DMS79 (cell line): ENCODE data around the gene ZNF181.
"Not testable (repeated sequence)": the region's sequence is repeated elsewhere in the genome, so short reads cannot be mapped to it uniquely, and the experiment has no call there.

Experiments used
- DNase-seq: peaks from one replicate; lab custom pipeline; 2025; lab: John Stamatoyannopoulos, UW

ZNF181 gene

DNA sequence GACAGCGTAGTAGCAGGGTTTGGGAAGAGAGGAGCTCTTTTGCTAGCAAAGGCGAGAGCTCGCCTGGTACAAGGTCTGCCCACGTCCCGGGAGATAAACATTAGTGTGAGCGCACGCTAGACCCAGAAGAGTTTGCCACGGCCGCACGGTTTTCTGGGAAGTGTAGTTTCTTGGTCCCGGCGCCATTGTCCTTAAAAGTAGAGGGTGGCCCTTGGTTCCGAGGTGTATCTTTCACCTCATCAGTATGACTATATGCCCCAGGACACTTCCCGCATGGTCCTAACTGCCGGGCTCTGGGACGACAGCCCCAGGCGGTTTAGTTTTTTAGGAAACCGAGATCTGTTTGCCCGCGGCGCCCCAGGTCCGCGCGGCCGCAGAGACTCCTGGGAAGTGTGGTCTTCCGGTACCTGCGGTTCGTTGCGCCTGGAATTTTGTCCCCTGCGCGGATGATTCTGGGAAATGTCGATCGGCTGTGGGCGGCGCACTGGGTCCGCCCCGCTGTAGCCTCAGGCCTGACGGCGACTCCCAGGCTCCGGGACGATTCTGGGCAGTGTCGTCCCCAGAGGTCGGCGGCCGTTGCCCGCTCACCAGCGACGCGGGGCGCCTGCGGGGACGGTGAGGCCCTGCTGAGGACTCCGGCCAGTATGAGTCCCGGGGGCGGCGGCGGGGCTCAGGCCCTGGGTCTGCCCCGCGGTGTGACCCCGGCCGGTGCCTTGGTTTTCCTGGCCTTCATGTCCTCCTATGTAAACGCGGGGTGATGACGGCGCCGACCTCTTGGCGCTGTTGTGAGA is at the start of gene ZNF181:
TSS of gene ZNF181 (plus strand) at position 498 of the 791 bp plus-strand sequence. CDS start 795 bp downstream, outside the sequence.
- peak; percentile 84 for DNase-seq

- not testable (repeated sequence) for DNase-seq
Observed at GRCh38 chr19:34685266-34685665, 48.8 kb upstream of the ZNF181 start.

DNA sequence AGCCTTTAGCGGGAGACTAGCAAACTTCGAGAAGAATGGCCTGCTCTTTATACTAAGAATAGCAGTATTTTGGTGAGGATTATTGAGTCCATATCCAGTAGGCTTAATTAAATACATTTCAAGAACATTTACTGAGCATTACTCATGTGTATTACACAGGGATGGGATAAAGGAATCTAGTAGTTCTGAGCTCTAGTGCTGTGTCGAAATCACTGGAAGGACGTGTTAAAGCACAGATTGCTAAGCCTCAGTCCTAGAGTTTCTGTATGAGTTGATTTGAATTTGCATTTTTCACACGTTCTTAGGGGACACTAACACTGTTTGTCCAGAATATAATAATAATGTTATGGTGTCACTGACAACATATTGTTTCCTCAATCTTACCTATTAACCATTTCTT is 47.6 kb upstream of the ZNF181 start:
- DNase-seq, result no peak

- no peak for DNase-seq
Observed at GRCh38 chr19:34687348-34687747, 46.7 kb upstream of the ZNF181 start.

GRCh38 chr19:34688592-34688991 is 45.5 kb upstream of the ZNF181 start:
- DNase-seq, result no peak

- no peak for DNase-seq
Observed at GRCh38 chr19:34690372-34690771, 43.7 kb upstream of the ZNF181 start.

DNA sequence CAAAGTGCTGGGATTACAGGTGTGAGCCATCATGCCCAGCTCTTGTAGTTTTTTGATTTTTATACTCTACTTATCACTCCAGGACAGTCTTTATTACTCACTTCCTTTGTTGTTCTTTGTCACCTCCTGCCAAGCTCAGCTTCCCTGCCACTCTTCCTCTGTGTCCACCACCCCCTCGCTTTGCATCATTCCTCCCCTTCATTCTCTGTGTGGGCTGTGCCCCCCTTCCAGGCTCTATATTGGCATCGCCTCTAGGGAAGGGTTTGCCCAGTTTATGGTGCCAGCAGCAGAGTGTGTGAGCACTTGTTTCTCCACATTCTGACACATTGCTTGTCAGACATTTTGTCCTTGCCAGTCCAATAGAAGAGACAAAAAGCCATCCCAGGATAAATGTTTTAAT is 41.5 kb upstream of the ZNF181 start:
- DNase-seq, result no peak

- no peak for DNase-seq
Observed at GRCh38 chr19:34707661-34708060, 26.4 kb upstream of the ZNF181 start.

GRCh38 chr19:34711890-34712289 is 22.2 kb upstream of the ZNF181 start:
- no peak for DNase-seq

DNA sequence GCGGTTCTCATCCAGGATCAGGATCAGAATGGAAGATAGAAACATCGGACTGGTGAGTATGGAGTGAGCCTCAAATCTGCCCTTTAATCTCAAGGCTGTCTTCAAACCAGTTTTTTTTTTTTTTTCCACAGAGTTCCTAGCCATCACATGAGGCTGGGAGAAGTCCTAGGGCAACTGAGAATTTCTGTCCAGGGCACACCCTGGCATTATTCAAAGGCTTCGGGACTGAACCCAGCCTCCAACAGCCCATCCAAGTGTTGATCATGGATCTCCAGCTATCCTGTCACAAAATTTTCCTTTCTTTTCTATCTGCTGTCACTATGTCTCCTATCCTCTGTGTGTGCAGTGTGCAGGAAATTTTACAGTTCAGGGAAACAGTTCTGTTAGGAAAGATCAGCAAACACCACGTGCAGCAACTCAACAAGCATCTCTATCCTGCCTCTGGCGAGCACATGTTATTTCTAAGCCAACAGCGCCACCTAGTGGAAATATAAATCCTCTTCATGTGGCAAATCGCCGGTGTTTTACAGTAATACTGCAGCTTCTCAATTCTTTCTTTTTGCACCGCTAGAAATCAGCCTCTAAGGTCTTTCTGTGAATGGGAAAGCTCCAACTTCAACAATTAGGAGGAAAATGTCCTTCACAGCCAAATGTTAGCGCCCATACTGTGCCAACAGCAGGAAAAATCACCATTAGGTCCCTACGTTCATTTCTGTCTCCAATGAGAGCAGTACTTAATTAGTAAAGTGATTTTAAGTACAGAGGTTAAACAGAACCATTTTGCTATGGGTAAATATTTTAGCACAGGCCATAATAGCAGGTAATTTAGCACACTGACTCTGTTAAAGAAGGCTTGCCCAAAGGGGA is 21.4 kb upstream of the ZNF181 start:
- peak; percentile 43 for DNase-seq

DNA sequence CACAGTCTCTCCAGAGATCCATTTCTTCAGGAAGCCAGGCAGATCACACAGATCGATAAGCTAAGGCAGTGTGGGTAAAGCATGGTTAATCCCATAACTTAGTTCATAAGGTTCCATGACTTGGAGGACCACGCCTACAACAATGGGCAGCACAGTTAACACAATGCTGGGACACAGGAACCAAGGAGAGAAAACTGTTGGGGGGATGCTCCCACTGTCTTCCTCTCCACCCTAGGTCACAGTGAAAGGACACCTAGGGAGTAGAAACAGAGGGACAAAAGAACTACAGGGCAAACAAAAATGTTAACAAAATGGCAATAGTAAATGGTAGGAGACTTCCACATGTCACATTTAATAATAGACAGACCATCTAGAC is 20.8 kb upstream of the ZNF181 start:
- DNase-seq, result no peak

DNA sequence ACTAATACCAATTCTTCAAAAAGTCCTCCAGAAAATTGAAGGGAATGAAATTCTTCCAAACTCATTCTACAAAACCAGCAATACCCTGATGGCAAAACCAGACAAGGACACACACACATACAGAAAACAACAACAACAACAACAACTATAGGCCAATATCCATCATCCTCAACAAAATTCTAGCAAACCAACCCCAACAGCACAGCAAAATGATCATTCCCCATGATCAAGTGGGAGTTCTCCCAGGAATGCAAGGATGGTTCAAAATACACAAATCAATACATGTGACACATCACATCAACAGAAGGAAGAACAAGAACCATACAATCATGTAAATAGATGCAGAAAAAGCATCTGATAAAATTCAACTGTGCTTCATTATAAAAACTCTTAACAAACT is 18.7 kb upstream of the ZNF181 start:
- DNase-seq, result no peak

DNA sequence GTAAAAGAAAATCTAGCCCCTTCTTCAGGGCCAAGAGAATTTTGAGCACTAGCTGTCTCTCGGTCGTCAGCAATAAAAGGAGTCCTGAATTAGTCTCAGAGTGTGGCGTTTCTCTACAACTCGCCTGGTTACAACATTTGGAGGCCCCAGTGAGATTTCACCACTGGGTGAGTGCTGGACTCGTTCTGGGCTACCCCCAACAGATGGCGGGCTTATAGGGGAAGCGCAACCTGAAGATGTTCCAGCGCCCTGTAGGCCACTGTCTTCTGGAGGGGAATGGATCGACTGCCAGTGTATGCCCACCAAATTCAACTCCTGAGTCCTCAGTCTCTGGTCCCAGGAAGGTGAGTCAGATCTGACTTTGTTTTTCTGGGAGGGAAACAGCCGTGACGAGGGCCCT is 11.7 kb upstream of the ZNF181 start:
- DNase-seq, result no peak

GRCh38 chr19:34725400-34725799 is 8.6 kb upstream of the ZNF181 start:
- DNase-seq, result no peak

GRCh38 chr19:34731019-34731829 is 2.8 kb upstream of the ZNF181 start:
- DNase-seq, result no peak

DNA sequence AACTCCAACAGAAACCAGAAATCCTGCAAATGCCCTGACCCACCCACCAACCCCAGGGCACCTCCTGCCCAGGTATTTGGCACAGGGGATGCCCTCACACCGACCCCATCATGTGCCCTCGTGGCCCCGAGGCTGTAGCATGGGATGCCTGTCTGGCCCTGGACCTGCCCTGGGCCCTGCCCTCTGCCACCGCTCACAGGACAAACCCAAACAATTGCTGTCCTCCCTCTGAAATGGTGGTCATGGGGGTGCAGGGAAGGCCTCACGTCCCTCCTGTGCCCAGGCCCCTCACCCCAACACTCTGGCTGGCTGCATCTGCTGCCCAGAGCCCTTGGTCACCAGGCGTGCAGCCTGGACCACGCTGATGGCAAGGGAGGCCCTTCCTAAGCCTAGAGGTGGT is 2.1 kb upstream of the ZNF181 start:
- no peak for DNase-seq

- DNase-seq, result no peak
Observed at GRCh38 chr19:34732612-34733211, 1.3 kb upstream of the ZNF181 start.

DNA sequence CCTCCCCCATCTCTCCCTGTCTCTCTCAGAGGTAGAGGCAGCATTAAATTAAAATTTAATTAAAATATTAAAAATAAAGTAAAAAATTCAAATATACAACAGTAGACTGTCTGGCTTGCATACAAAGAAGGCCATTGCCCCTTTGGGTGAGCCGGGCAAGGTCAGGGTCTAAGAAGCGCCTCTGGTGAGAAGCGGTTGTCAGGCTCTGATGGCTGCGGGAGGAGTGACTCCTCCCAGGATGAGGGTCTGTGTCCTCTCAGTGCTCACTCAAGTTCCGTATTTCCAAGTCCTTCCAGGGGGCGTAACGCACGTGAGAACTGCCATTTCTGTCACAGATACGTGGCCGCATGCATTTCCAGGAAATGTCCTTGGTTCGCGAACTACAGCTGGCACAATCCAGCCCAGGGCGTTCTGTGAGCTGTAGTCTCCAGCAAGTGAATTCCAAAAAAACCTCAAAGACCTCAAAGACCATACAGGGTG is 737 bp upstream of the ZNF181 start:
- peak; percentile 75 for DNase-seq

- DNase-seq, result no peak
Observed at GRCh38 chr19:34734537-34735103, 577 bp downstream of the ZNF181 start.

DNA sequence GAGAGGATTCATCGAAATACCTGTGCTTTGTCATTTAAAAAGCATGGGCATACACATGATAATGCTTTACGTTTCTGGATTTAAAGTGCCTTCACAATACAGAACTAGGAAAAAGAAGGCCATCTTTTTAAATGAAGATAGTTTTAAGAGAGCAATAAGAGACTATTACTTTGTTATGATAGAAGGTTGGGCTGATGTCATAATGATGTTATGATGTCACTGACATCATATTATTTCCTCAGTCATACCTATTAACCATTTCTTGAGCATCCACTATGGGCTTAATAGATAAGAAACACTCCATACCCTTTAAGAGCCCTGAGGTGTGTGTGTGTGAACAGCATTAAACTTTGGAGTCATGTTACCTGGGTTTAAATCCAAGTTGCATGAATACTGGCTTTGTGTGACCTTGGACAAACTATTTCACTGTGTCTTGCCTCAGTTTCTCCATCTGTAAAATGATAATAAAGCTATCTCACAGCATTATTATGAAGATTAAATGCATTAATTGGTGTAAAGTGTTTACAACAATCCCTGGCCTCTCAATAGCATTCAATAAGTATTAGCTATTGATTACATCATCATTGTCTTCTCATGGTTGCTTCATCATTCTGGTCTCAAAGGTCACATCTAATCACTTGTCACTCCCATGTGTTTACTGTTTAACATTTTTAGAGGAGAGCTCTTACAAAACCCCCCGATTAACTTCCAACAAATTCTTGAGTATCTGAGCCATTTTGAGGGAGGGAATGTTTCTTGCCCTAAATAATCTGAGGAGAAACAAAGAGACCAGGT is 11.1 kb downstream of the ZNF181 start:
- DNase-seq, result no peak

DNA sequence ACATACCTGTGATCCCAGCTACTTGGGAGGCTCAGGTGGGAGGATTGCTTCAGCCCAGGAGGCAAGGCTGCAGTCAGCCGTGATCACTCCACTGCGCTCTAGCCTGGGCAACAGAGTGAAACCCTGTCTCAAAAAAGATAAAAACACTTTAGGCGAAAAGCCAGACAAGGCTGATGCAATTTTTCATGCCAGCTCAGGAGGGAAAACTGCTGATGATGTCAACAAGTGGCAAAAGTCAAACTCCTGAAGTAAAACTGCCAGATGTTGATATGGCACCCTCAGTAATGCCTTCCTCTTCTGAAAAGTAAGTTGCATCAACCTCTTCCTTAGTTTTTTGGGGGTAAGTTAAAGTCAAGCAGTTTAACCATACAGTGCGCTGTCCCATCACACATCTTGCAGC is 23.4 kb downstream of the ZNF181 start:
- DNase-seq, result no peak
